ENCODE data around the gene KRT12.
"Not testable (repeated sequence)": the region's sequence is repeated elsewhere in the genome, so short reads cannot be mapped to it uniquely, and the experiment has no call there.

Gene KRT12

DNA sequence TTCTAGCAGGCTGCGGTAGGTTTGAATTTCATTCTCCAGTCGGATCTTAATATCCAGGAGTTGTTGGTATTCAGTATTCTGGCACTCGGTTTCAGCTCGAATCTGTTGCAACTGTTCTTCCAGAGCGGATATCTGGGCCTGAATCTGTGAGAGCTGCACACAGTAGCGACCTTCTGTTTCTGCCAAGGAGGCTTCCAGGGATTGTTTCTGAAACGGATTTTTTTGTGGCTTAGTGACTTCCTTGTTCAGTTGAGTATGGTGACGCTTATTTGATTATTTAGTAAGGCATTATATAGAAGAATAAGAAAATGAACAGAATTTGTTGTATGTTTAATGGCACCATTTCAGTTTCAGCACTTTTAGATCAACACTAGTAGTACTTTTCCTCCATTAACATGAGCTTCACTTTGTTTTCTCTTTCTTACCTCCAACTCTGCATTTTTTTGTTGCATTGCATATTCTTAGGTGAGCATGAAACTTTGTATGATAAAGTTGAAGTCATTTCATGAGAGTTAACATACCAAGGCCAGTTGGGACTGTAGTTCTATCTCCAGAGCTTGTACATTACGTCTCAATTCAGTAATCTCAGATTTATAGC is 47.4 kb downstream of the KRT12 start:
- no peak for FAIRE-seq

DNA sequence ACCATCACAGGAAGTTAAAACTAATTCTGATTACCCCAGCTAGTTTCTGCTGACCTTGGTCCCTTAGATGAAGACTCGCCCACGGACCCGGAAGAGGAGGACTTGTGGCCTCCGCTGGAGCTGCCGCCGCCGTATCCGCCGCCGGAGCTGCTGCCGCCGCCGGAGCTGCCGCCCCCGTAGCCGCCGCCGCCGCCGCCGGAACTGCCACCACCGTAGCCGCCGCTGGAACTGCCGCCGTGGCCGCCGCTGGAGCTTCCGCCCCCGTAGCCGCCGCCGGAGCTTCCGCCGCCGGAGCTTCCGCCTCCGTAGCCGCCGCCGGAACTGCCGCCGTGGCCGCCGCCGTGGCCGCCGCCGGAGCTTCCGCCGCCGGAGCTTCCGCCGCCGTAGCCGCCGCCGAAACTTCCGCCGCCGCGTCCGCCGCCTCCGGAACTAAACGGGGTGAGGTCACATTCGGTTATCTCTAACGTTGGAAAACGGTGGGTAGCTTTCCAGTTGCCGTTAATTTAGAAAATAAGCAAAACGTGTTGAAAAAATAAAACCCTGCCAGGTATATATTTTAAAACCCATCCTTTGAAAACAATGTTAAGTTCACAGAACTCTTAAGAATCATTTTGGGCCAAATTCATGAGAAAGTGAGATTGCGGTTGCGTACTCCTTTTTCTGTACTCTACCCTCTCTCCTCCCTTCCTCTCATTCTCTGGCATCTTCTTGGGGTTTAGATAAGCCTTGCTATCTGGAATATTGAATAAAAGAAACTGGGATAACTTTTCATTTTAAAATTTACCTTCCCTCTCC is 48.1 kb downstream of the KRT12 start:
- DNase-seq (ENCODE audit: insufficient read length, low spot score) (peak; percentile 57), FAIRE-seq (no peak)
- TF ChIP-seq POLR2AphosphoS5 (IDR thresholded peaks at IDR 0.05; ENCODE audit: low read depth, low read length) (0 out of 2 replicates have a peak, but pooled peaks have one; percentile 24), SPI1 (IDR thresholded peaks at IDR 0.05; ENCODE audit: low read depth, low read length) (no peak), TAF1 (IDR thresholded peaks at IDR 0.05; ENCODE audit: low read depth, low read length) (peak; percentile 24; the same call in 1 of the 2 replicates), POLR2A (IDR thresholded peaks at IDR 0.05; ENCODE audit: low read depth, low read length) (peak; percentile 58; the same call in 1 of the 2 replicates)

More for the DNA sequence above, 47.4 kb downstream of the KRT12 start:
- TF ChIP-seq PAX5 (IDR thresholded peaks at IDR 0.05; ENCODE audit: insufficient read depth, low read length, severe bottlenecking) (no peak), TAF1 (IDR thresholded peaks at IDR 0.05; ENCODE audit: low read depth, low read length) (no peak), POLR2A (IDR thresholded peaks at IDR 0.05; ENCODE audit: low read depth, low read length) (no peak), POLR2AphosphoS5 (IDR thresholded peaks at IDR 0.05; ENCODE audit: low read depth, low read length) (no peak), SPI1 (IDR thresholded peaks at IDR 0.05; ENCODE audit: low read depth, low read length) (no peak), POU2F2 (IDR thresholded peaks at IDR 0.05; ENCODE audit: low read depth, low read length) (no peak)
- DNase-seq (ENCODE audit: insufficient read length, low spot score) = no peak

DNA sequence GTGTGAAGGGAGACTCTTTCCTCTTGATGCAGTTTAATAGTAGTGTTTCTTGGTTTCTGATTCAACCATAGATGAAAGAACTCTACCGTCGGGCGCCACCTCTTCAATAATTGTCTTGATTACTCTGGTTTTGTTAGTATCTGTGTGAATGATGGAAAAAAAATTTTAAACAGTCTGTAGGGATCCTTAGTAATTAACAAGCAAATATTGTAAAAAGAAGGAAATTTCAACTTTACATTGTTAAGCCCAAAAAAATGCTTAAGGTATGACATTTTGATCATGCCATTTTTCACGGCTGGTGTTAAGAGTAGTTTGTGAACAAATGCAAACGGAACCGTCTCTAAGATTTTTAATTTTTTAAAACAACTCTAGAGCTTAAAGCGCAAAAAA is 48.7 kb downstream of the KRT12 start:
- no peak for DNase-seq (ENCODE audit: insufficient read length, low spot score)
- no peak for FAIRE-seq
- TF ChIP-seq POLR2AphosphoS5 (IDR thresholded peaks at IDR 0.05; ENCODE audit: low read depth, low read length) = no peak
- no peak for TF ChIP-seq PAX5 (IDR thresholded peaks at IDR 0.05; ENCODE audit: insufficient read depth, low read length, severe bottlenecking)
- no peak for TF ChIP-seq SPI1 (IDR thresholded peaks at IDR 0.05; ENCODE audit: low read depth, low read length)
- TF ChIP-seq POU2F2 (IDR thresholded peaks at IDR 0.05; ENCODE audit: low read depth, low read length) = no peak
- no peak for TF ChIP-seq TAF1 (IDR thresholded peaks at IDR 0.05; ENCODE audit: low read depth, low read length)
- no peak for TF ChIP-seq POLR2A (IDR thresholded peaks at IDR 0.05; ENCODE audit: low read depth, low read length)

DNA sequence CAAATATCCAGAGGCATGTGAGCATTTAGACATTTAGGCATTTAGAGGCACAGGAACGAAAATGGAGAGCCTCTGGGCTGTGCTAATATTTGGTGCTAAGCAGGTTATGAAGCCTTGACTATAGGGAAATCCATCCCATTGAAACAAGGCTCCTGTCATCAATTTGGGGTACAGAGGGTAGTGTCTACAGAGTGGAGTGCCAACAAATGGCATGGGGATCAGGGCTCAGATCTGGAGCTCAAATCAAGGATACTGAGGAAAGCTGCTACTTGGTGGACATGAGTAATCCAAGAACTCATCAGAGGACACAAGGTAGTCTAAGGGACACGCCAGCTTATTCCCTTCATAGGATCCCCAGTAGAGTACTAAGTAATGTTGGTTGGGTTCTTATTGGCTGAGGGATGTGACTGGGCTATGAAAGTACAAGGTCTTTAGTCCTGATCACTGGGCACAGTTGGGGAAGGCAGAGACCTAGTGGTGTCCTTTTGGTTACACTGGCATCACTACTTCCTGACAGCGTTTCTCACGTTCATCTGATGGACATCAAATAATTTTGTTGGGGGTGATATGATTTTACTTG is 49.8 kb downstream of the KRT12 start:
- FAIRE-seq (no peak), DNase-seq (ENCODE audit: insufficient read length, low spot score) (no peak)
- no peak for TF ChIP-seq PAX5 (IDR thresholded peaks at IDR 0.05; ENCODE audit: insufficient read depth, low read length, severe bottlenecking)
- TF ChIP-seq POLR2AphosphoS5 (IDR thresholded peaks at IDR 0.05; ENCODE audit: low read depth, low read length) = no peak
- no peak for TF ChIP-seq SPI1 (IDR thresholded peaks at IDR 0.05; ENCODE audit: low read depth, low read length)
- TF ChIP-seq TAF1 (IDR thresholded peaks at IDR 0.05; ENCODE audit: low read depth, low read length) = no peak
- TF ChIP-seq POLR2A (IDR thresholded peaks at IDR 0.05; ENCODE audit: low read depth, low read length) = no peak
- no peak for TF ChIP-seq POU2F2 (IDR thresholded peaks at IDR 0.05; ENCODE audit: low read depth, low read length)

DNA sequence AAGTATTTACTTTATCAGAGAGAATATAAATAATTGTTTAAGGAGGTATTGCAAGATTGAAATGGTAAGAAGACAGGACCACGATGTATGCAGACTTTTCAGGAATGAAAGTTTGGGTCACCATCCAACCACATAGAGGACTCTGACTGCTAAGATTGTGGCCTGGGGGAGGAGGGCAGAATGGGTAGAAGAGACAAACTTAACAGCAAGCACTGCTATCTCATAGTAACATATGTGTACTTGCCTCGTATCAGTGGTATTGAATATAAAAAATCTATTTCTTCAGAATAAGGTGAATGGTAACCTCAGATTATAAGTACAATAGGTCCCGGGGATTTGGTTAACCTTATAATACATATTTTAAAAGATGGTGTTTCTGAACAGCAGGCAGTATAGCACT is 50.5 kb downstream of the KRT12 start:
- no peak for TF ChIP-seq POLR2A (IDR thresholded peaks at IDR 0.05; ENCODE audit: low read depth, low read length)
- no peak for TF ChIP-seq SPI1 (IDR thresholded peaks at IDR 0.05; ENCODE audit: low read depth, low read length)
- TF ChIP-seq POU2F2 (IDR thresholded peaks at IDR 0.05; ENCODE audit: low read depth, low read length) = no peak
- no peak for TF ChIP-seq TAF1 (IDR thresholded peaks at IDR 0.05; ENCODE audit: low read depth, low read length)
- no peak for TF ChIP-seq POLR2AphosphoS5 (IDR thresholded peaks at IDR 0.05; ENCODE audit: low read depth, low read length)
- no peak for TF ChIP-seq PAX5 (IDR thresholded peaks at IDR 0.05; ENCODE audit: insufficient read depth, low read length, severe bottlenecking)
- no peak for DNase-seq (ENCODE audit: insufficient read length, low spot score)
- no peak for FAIRE-seq

DNA sequence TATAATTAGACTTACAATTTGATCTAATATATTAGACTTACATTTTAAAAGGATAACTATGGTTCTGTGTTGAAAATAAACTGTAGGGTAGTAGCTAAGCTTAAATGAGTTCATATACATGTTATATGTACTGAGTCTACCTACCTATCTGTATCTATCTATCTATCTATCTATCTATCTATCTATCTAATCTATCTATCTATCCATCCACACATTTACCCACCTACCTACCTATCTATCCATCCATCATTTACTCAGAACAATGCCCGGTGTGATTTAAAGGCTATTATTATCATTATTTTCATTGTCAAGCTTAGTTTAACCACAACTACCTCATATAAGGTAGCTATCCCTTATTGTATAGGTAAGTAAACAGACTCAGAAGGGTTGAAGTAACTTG is 51.6 kb downstream of the KRT12 start:
- no peak for TF ChIP-seq SPI1 (IDR thresholded peaks at IDR 0.05; ENCODE audit: low read depth, low read length)
- no peak for FAIRE-seq

DNA sequence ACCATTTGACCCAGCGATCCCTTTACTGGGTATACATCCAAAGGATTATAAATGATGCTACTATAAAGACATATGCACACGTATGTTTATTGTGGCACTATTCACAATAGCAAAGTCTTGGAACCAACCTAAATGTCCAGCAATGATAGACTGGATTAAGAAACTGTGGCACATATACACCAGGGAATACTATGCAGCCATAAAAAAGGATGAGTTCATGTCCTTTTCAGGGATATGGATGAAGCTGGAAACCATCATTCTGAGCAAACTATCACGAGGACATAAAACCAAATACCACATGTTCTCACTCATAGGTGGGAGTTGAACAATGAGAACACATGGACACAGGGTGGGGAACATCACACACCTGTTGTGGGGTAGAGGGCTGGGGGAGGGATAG is 52.4 kb downstream of the KRT12 start:
- FAIRE-seq; DNase-seq (ENCODE audit: insufficient read length, low spot score): not testable (repeated sequence)

More for the DNA sequence above, 51.6 kb downstream of the KRT12 start:
- no peak for DNase-seq (ENCODE audit: insufficient read length, low spot score)

DNA sequence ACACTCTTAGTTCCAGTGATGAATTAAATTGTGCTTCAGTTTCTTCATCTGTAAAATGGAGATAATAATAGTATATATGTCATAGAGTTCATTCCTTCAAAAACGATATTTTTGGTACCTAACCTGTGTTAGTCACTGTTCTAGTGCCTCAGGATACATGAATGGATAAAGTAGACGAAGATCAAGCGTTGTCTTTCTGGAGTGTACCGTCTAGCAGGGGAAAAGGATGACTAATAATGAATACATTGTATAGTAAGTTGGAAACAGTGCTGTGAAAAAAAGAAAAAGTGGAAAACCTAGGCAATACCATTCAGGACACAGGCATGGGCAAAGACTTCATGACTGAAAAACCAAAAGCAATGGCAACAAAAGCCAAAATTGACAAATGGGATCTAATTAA is 53.2 kb downstream of the KRT12 start:
- FAIRE-seq = no peak
- no peak for DNase-seq (ENCODE audit: insufficient read length, low spot score)
- no peak for TF ChIP-seq PAX5 (IDR thresholded peaks at IDR 0.05; ENCODE audit: insufficient read depth, low read length, severe bottlenecking)

DNA sequence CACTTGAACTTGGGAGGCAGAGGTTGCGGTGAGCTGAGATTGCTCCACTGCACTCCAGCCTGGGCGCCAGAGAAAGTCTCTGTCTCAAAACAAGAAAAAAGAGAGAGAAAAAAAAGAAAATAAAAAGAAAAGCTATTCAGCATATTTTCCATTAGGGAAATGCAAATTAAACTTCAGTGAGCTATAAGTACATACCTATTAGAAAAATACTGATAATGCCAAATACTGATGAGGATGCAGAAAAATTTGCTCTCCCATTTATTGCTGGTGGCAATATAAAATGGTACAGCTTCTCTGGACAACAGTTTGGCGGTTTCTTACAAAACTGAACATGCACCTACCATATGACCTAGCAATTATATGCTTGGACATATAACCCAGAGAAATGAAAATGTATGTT is 54.4 kb downstream of the KRT12 start:
- TF ChIP-seq SPI1 (IDR thresholded peaks at IDR 0.05; ENCODE audit: low read depth, low read length) = no peak
- TF ChIP-seq POU2F2 (IDR thresholded peaks at IDR 0.05; ENCODE audit: low read depth, low read length) = no peak
- TF ChIP-seq POLR2AphosphoS5 (IDR thresholded peaks at IDR 0.05; ENCODE audit: low read depth, low read length) = no peak
- no peak for TF ChIP-seq POLR2A (IDR thresholded peaks at IDR 0.05; ENCODE audit: low read depth, low read length)
- no peak for TF ChIP-seq TAF1 (IDR thresholded peaks at IDR 0.05; ENCODE audit: low read depth, low read length)
- TF ChIP-seq PAX5 (IDR thresholded peaks at IDR 0.05; ENCODE audit: insufficient read depth, low read length, severe bottlenecking) = no peak

More for the DNA sequence above, 54.4 kb downstream of the KRT12 start:
- FAIRE-seq (no peak), DNase-seq (ENCODE audit: insufficient read length, low spot score) (no peak)

All from GM12891 (cell line).